ENCODE measurements around the gene AXIN2.

The AXIN2 gene

DNA sequence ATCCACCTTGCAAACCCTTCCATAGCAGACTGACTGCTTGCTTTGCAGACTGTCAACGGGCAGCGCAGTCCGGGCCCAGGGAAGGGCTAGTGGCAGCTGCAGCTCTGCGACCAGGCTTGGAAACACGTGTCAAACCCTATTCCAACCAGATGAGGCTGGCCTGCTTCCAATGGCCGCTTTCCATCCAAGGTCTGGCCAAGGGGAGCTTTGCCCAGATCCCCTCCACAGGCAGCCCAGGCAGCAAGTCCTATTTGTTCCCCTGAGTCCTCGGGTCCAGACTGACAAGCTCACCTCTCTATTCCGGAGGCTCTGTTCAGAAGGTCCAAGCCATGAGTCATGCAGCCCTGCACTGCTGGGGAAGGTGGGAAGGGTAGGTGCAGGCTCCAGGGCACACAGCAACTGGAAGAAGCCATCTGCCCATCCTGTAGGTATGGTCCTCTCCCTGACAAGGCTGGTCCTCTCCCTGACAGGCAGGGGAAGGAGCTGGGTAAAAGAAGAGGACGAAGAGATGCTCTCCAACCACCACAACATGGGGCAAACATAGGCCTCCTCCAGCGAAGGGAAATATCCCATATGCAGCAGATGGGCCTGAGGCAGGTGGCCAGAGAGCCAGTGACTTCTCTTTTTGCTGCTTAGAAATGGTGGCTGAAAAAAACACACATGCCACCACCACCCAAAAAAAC lies 22.6 kb upstream of the AXIN2 start:
- Histone ChIP-seq H3F3A (ENCODE audit: insufficient read depth, low read length) (no peaks in the 10 kb centered on the region), H3K9me3 (ENCODE audit: low read length) (no peaks in the 10 kb centered on the region), H3K4me3 (ENCODE audit: low read depth, low read length, poor library complexity, severe bottlenecking) (no peak overlapping the region), H3K79me2 (ENCODE audit: insufficient read depth, low read length) (no peaks in the 10 kb centered on the region), H3K27ac (ENCODE audit: low read depth, low read length, poor library complexity, severe bottlenecking) (no peak overlapping the region), H4K20me1 (ENCODE audit: insufficient read depth, low read length) (no peaks in the 10 kb centered on the region), H3K9ac (ENCODE audit: low read length) (no peak overlapping the region), H2AFZ (ENCODE audit: low read length) (no peak overlapping the region), H3K9me2 (ENCODE audit: low read depth, low read length) (no peaks in the 10 kb centered on the region), H3K4me1 (ENCODE audit: insufficient read depth, low read length, severe bottlenecking) (no peaks in the 10 kb centered on the region), H3K27me3 (ENCODE audit: insufficient read depth, low read length) (no peaks in the 10 kb centered on the region), H3K36me3 (ENCODE audit: insufficient read depth, low read length) (no peaks in the 10 kb centered on the region), H3K4me2 (ENCODE audit: low read length) (no peak overlapping the region)
- TF ChIP-seq EZH2 (IDR thresholded peaks at IDR 0.05; ENCODE audit: borderline replicate concordance, low read length) (no peak), CTCF (IDR thresholded peaks at IDR 0.05; ENCODE audit: low read length) (no peak)

DNA sequence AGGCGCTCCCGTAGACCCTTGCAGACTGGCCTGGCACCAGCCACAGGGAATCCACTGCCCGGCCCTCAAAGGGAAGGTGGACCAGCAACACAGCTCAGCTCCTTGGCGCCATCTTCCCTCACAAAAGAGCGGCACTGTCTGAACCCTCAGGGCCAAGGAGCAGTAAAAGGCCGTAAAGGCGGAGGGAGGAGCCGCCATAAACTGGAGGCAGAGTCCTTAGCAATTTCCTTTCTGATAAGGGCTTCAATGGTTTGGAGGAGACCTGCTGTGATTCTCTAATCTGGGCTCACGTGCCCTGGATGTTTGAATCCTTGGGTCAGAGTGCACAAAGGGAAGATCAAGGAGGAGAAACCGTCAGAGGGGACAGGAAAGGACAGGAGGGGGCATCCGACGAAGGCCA lies 15.5 kb upstream of the AXIN2 start:
- no peak overlapping the region for H2AFZ ChIP-seq (ENCODE audit: low read length)
- no peaks in the 10 kb centered on the region for H3K36me3 ChIP-seq (ENCODE audit: insufficient read depth, low read length)
- no peaks in the 10 kb centered on the region for H3K79me2 ChIP-seq (ENCODE audit: insufficient read depth, low read length)
- TF ChIP-seq CTCF (IDR thresholded peaks at IDR 0.05; ENCODE audit: low read length) (no peak), EZH2 (IDR thresholded peaks at IDR 0.05; ENCODE audit: borderline replicate concordance, low read length) (no peak)
- no peaks in the 10 kb centered on the region for H3K27me3 ChIP-seq (ENCODE audit: insufficient read depth, low read length)
- no peaks in the 10 kb centered on the region for H3K9me3 ChIP-seq (ENCODE audit: low read length)
- H4K20me1 ChIP-seq (ENCODE audit: insufficient read depth, low read length): no peaks in the 10 kb centered on the region
- no peaks in the 10 kb centered on the region for H3K4me1 ChIP-seq (ENCODE audit: insufficient read depth, low read length, severe bottlenecking)
- no peaks in the 10 kb centered on the region for H3K9me2 ChIP-seq (ENCODE audit: low read depth, low read length)
- no peaks in the 10 kb centered on the region for H3F3A ChIP-seq (ENCODE audit: insufficient read depth, low read length)
- no peak overlapping the region for H3K27ac ChIP-seq (ENCODE audit: low read depth, low read length, poor library complexity, severe bottlenecking)
- H3K4me3 ChIP-seq (ENCODE audit: low read depth, low read length, poor library complexity, severe bottlenecking): no peak overlapping the region
- H3K4me2 ChIP-seq (ENCODE audit: low read length): no peak overlapping the region
- no peak overlapping the region for H3K9ac ChIP-seq (ENCODE audit: low read length)

GRCh38 chr17:65573282-65573602 lies 11.8 kb upstream of the AXIN2 start:
- Histone ChIP-seq H3K27ac (ENCODE audit: low read depth, low read length, poor library complexity, severe bottlenecking) (no peak overlapping the region), H3K9me2 (ENCODE audit: low read depth, low read length) (no peaks in the 10 kb centered on the region), H3K9ac (ENCODE audit: low read length) (no peak overlapping the region), H3K4me3 (ENCODE audit: low read depth, low read length, poor library complexity, severe bottlenecking) (no peak overlapping the region), H3K79me2 (ENCODE audit: insufficient read depth, low read length) (no peaks in the 10 kb centered on the region), H2AFZ (ENCODE audit: low read length) (no peak overlapping the region), H3F3A (ENCODE audit: insufficient read depth, low read length) (no peaks in the 10 kb centered on the region), H3K9me3 (ENCODE audit: low read length) (no peaks in the 10 kb centered on the region), H3K4me2 (ENCODE audit: low read length) (no peak overlapping the region), H3K36me3 (ENCODE audit: insufficient read depth, low read length) (no peaks in the 10 kb centered on the region), H3K4me1 (ENCODE audit: insufficient read depth, low read length, severe bottlenecking) (no peaks in the 10 kb centered on the region), H4K20me1 (ENCODE audit: insufficient read depth, low read length) (no peaks in the 10 kb centered on the region), H3K27me3 (ENCODE audit: insufficient read depth, low read length) (no peaks in the 10 kb centered on the region; the same call in 1 of the 2 replicates)
- TF ChIP-seq EZH2 (IDR thresholded peaks at IDR 0.05; ENCODE audit: borderline replicate concordance, low read length): no peak
- TF ChIP-seq CTCF (IDR thresholded peaks at IDR 0.05; ENCODE audit: low read length): no peak

Measured in OCI-LY1 (cell line).